CD4-positive, alpha-beta T cell (primary cell): Measurements from ENCODE around the gene TM4SF5. TPM values are rescaled to one million over a fixed set of nuclear protein-coding genes. Genes with fewer than 3 reads are reported as not detected.

Experiments
- ATAC-seq: fragments of 200-7000 bp; cut with Tn5 transposase; one replicate; pipeline ENCODE4 v1.10.0; 2022; ENCODE audit warnings: mild to moderate bottlenecking; ENCODE audit not compliant: poor library complexity
- CTCF ChIA-PET: fragments of 350-600 bp; sonication (Branson Sonifier 250); formaldehyde crosslinking; loops from one replicate; lab custom pipeline; 2021; ENCODE audit warnings: antibody characterized with exemption, inconsistent platforms; lab: Charles Lee
- POLR2A ChIA-PET: fragments of 350-600 bp; sonication (Branson Sonifier 250); formaldehyde crosslinking; loops from one replicate; lab custom pipeline; 2021; ENCODE audit warnings: antibody characterized with exemption, inconsistent platforms; lab: Charles Lee
- DNase-seq, 14 experiments: peaks; one replicate each; pipeline ENCODE4 v3.0.0-alpha.2; 2013 to 2020; ENCODE audit warnings: mixed read lengths in 2 of 14
- H3K27ac ChIP-seq, 2 donors: one replicate each; pipeline versions ENCODE4 v1.5.1 to v1.7.0; 2013; ENCODE audit warnings: low read length in 2 of 2, low read depth in 1 of 2, mild to moderate bottlenecking in 1 of 2
- H3K27me3 ChIP-seq, 2 experiments: 1 replicate in 1 of 2; 2 replicates in 1 of 2; pipeline versions ENCODE4 v1.6.1 to v1.7.0; 2013; ENCODE audit warnings: low read length in 2 of 2, control low read depth in 1 of 2, mild to moderate bottlenecking in 1 of 2, moderate library complexity in 1 of 2; ENCODE audit not compliant: insufficient read depth in 2 of 2, control insufficient read depth in 1 of 2
- H3K36me3 ChIP-seq: one replicate; pipeline ENCODE4 v1.6.1; 2013; ENCODE audit warnings: low read length, control low read depth; ENCODE audit not compliant: insufficient read depth
- H3K4me1 ChIP-seq: one replicate; pipeline ENCODE4 v1.6.1; 2013; ENCODE audit warnings: low read length, control low read depth; ENCODE audit not compliant: insufficient read depth
- H3K4me3 ChIP-seq: one replicate; pipeline ENCODE4 v1.5.1; 2013; ENCODE audit warnings: mild to moderate bottlenecking, low read length, moderate library complexity
- H3K9me3 ChIP-seq, 2 experiments: 1 replicate in 1 of 2; 2 replicates in 1 of 2; pipeline versions ENCODE4 v1.6.1 to v1.7.0; 2013; ENCODE audit warnings: low read length in 2 of 2, mild to moderate bottlenecking in 2 of 2, control low read depth in 1 of 2, moderate library complexity in 1 of 2; ENCODE audit not compliant: control insufficient read depth in 1 of 2, insufficient read depth in 1 of 2
- H3K27ac Mint-ChIP-seq: one replicate; pipeline ENCODE4 v1.8.0; 2020; ENCODE audit warnings: mixed read lengths
- H3K27me3 Mint-ChIP-seq: one replicate; pipeline ENCODE4 v1.8.0; 2021; ENCODE audit warnings: mixed read lengths
- H3K36me3 Mint-ChIP-seq: one replicate; pipeline ENCODE4 v1.8.0; 2021; ENCODE audit warnings: low read depth, mixed read lengths
- H3K4me1 Mint-ChIP-seq: one replicate; pipeline ENCODE4 v1.8.0; 2021; ENCODE audit warnings: low read depth, mixed read lengths
- H3K4me3 Mint-ChIP-seq: one replicate; pipeline ENCODE4 v1.8.0; 2020; ENCODE audit warnings: mild to moderate bottlenecking, mixed read lengths
- H3K9me3 Mint-ChIP-seq: one replicate; pipeline ENCODE4 v1.8.0; 2020; ENCODE audit warnings: mixed read lengths
- CTCF ChIP-seq: fragments of 200-600 bp; IDR thresholded peaks from one replicate; pipeline ENCODE4 v1.8.0; 2022; ENCODE audit warnings: antibody characterized with exemption, mild to moderate bottlenecking
- intact Hi-C, 2 experiments: fragments of 100-400 bp; cut with DNase I in 1 of 2; cut with micrococcal nuclease in 1 of 2; formaldehyde crosslinking; loops; one replicate each; pipeline versions ENCODE4 v1.15.1 to v1.9.0; 2023 to 2025; cut with DNase I, micrococcal nuclease
- total RNA-seq, 174 experiments: library from RNA in 2 of 174; stranded (reverse) in 2 of 174; gene quantifications; one replicate each; pipeline ENCODE4 v1.2.3 and lab custom pipeline; 2021 to 2026

TM4SF5 gene
- total RNA-seq, 2 experiments from 2014 or later: not detected

- DNase-seq (peak in 2 of 14 experiments; percentile 19 to 33), ATAC-seq (no peak)
- Mint-ChIP-seq H3K36me3 (peaks cover 26% of the 10 kb centered on the region), H3K4me3 (peak overlapping the region; percentile 99), H3K27ac (peak overlapping the region; percentile 84), H3K27me3 (peaks cover 4% of the 10 kb centered on the region), H3K9me3 (no peaks in the 10 kb centered on the region), H3K4me1 (peaks cover 15% of the 10 kb centered on the region)
- Histone ChIP-seq H3K4me1 (peaks cover 20% of the 10 kb centered on the region), H3K9me3 (no peaks in the 10 kb centered on the region), H3K4me3 (peak overlapping the region; percentile 69), H3K27ac (peak overlapping the region; percentile 50 to 56), H3K27me3 (no peaks in the 10 kb centered on the region), H3K36me3 (peaks cover 21% of the 10 kb centered on the region)
- intact Hi-C loops: loop anchor here (2.0 to 10.0 kb wide), 4 partner anchors 36 to 168 kb away; partner anchors contain the start of genes MED11 (in 1 of the 2), MINK1 (in 1 of the 2) and SPAG7 (in 1 of the 2)
- POLR2A ChIA-PET: interaction anchor here (0.9 to 1.5 kb wide), 16 partner anchors 10 to 654 kb away, joined by 3 to 10 read pairs (median 4); partner anchors contain the start of genes ARRB2, C17orf107, CXCL16 and PELP1
- no peak for TF ChIP-seq CTCF
- CTCF ChIA-PET: interaction anchor here (1.0 to 1.2 kb wide), 3 partner anchors 10 to 86 kb away, joined by 3 to 6 read pairs (median 3); partner anchors contain the start of gene ARRB2
These were observed 24.9 kb downstream of the TM4SF5 start for GRCh38 chr17:4796552-4796920.

GRCh38 chr17:4800462-4801196 is 28.9 kb downstream of the TM4SF5 start:
- ChIA-PET CTCF (interaction anchor here (1.7 kb wide), 1 partner anchor 91 kb away, joined by 6 read pairs; the partner anchor contains the start of gene ARRB2), POLR2A (no interaction called here)
- H3K4me1 ChIP-seq: peaks cover 18% of the 10 kb centered on the region
- H3K4me3 ChIP-seq: no peak overlapping the region
- Mint-ChIP-seq H3K9me3 (no peaks in the 10 kb centered on the region), H3K4me3 (peak overlapping the region; percentile 11), H3K4me1 (peaks cover 15% of the 10 kb centered on the region), H3K36me3 (peaks cover 26% of the 10 kb centered on the region), H3K27me3 (no peaks in the 10 kb centered on the region), H3K27ac (no peak overlapping the region)
- H3K9me3 ChIP-seq: no peaks in the 10 kb centered on the region
- peaks cover 21% of the 10 kb centered on the region for H3K36me3 ChIP-seq
- intact Hi-C loops: no loop called here
- H3K27ac ChIP-seq: no peak overlapping the region
- no peak for TF ChIP-seq CTCF
- ATAC-seq: no peak
- DNase-seq: no peak
- no peaks in the 10 kb centered on the region for H3K27me3 ChIP-seq

GRCh38 chr17:4802228-4802627 is 30.5 kb downstream of the TM4SF5 start, which contains the start of gene C17orf114:
Gene C17orf114 (minus strand): TSS chr17:4802328.
- Mint-ChIP-seq H3K9me3 (no peaks in the 10 kb centered on the region), H3K4me1 (peaks cover 12% of the 10 kb centered on the region), H3K36me3 (peaks cover 21% of the 10 kb centered on the region), H3K27ac (no peak within 1 kb of the TSS), H3K27me3 (no peaks in the 10 kb centered on the region), H3K4me3 (no peak within 1 kb of the TSS)
- Histone ChIP-seq H3K36me3 (peaks cover 20% of the 10 kb centered on the region), H3K4me3 (no peak within 1 kb of the TSS), H3K4me1 (peaks cover 8% of the 10 kb centered on the region), H3K27me3 (no peaks in the 10 kb centered on the region), H3K27ac (no peak within 1 kb of the TSS), H3K9me3 (no peaks in the 10 kb centered on the region)
- ChIA-PET CTCF (no interaction called here), POLR2A (no interaction called here)
- intact Hi-C loops: no loop called here
- DNase-seq (no peak), ATAC-seq (no peak)
- no peak for TF ChIP-seq CTCF
